ENCODE results near the gene ACE. TPM values are rescaled to one million over a fixed set of nuclear protein-coding genes. Genes with fewer than 3 reads are reported as not detected.

ACE gene
- polyA plus RNA-seq, 4 donors, result 13.2 to 16.3 (median 13.9) TPM

GRCh38 chr17:63512896-63513644 is 36.2 kb downstream of the ACE start:
- DNase-seq (ENCODE audit: low read depth in 4 of 4, low spot score in 3 of 4), result no peak

GRCh38 chr17:63514477-63514876 is 37.6 kb downstream of the ACE start:
- no peak for DNase-seq (ENCODE audit: low read depth in 4 of 4, low spot score in 3 of 4)

GRCh38 chr17:63514974-63515373 is 38.1 kb downstream of the ACE start:
- DNase-seq (ENCODE audit: low read depth in 4 of 4, low spot score in 3 of 4), result no peak

GRCh38 chr17:63515426-63515825 is 38.6 kb downstream of the ACE start:
- no peak for DNase-seq (ENCODE audit: low read depth in 4 of 4, low spot score in 3 of 4)

GRCh38 chr17:63516910-63517824 is 40.3 kb downstream of the ACE start:
- DNase-seq (ENCODE audit: low read depth in 4 of 4, low spot score in 3 of 4), result no peak

- DNase-seq (ENCODE audit: low read depth in 4 of 4, low spot score in 3 of 4), result no peak
Measured at GRCh38 chr17:63517825-63518534, 41.1 kb downstream of the ACE start.

- no peak for DNase-seq (ENCODE audit: low read depth in 4 of 4, low spot score in 3 of 4)
Measured at GRCh38 chr17:63519116-63519881, 42.4 kb downstream of the ACE start.

- DNase-seq (ENCODE audit: low read depth in 4 of 4, low spot score in 3 of 4), result peak in 2 of 4 donors; percentile 47 to 64
Measured at GRCh38 chr17:63519972-63520882, 43.4 kb downstream of the ACE start.

- DNase-seq (ENCODE audit: low read depth in 4 of 4, low spot score in 3 of 4), result no peak
Measured at GRCh38 chr17:63523253-63523855, 46.5 kb downstream of the ACE start, which contains the start of gene KCNH6. TSS of gene KCNH6 (plus strand) at chr17:63523358. CDS start at chr17:63523414, 56 bp downstream.

- no peak for DNase-seq (ENCODE audit: low read depth in 4 of 4, low spot score in 3 of 4)
Measured at GRCh38 chr17:63524051-63524450, 47.2 kb downstream of the ACE start.

GRCh38 chr17:63525190-63525946 is 48.5 kb downstream of the ACE start:
- DNase-seq (ENCODE audit: low read depth in 4 of 4, low spot score in 3 of 4), result no peak

- DNase-seq (ENCODE audit: low read depth in 4 of 4, low spot score in 3 of 4), result no peak
Measured at GRCh38 chr17:63526861-63527260, 50.0 kb downstream of the ACE start.

GRCh38 chr17:63528183-63528582 is 51.3 kb downstream of the ACE start:
- no peak for DNase-seq (ENCODE audit: low read depth in 4 of 4, low spot score in 3 of 4)

GRCh38 chr17:63529711-63530556 is 53.1 kb downstream of the ACE start:
- no peak for DNase-seq (ENCODE audit: low read depth in 4 of 4, low spot score in 3 of 4)

- no peak for DNase-seq (ENCODE audit: low read depth in 4 of 4, low spot score in 3 of 4)
Measured at GRCh38 chr17:63530557-63531021, 53.7 kb downstream of the ACE start.

- DNase-seq (ENCODE audit: low read depth in 4 of 4, low spot score in 3 of 4), result no peak
Measured at GRCh38 chr17:63531022-63531965, 54.4 kb downstream of the ACE start.
